Hematopoietic multipotent progenitor cell treated with erythropoietin and hydrocortisone succinate and interleukin-3 and kit ligand, for 8 days (in vitro differentiated cells): Measurements from ENCODE around the gene PRKAG2.
"Not testable (repeated sequence)": the region's sequence is repeated elsewhere in the genome, so short reads cannot be mapped to it uniquely, and the experiment has no call there.

Experiments
- DNase-seq: peaks from one replicate; pipeline ENCODE4 v3.0.0-alpha.2; 2015

The PRKAG2 gene

GRCh38 chr7:151568956-151569940 lies 307.7 kb downstream of the PRKAG2 start:
- no peak for DNase-seq

GRCh38 chr7:151566897-151567320 lies 310.0 kb downstream of the PRKAG2 start:
- DNase-seq, result no peak

- DNase-seq, result no peak
Measured at GRCh38 chr7:151565541-151565940, 311.4 kb downstream of the PRKAG2 start.

GRCh38 chr7:151560243-151560642 lies 316.7 kb downstream of the PRKAG2 start:
- DNase-seq, result no peak

- DNase-seq, result no peak
Measured at GRCh38 chr7:151559557-151560183, 317.2 kb downstream of the PRKAG2 start.

- DNase-seq, result no peak
Measured at GRCh38 chr7:151558575-151558974, 318.3 kb downstream of the PRKAG2 start.

- no peak for DNase-seq
Measured at GRCh38 chr7:151556592-151556991, 320.3 kb downstream of the PRKAG2 start.

GRCh38 chr7:151553356-151553755 lies 323.6 kb downstream of the PRKAG2 start:
- DNase-seq, result no peak

GRCh38 chr7:151552352-151553028 lies 324.4 kb downstream of the PRKAG2 start:
- DNase-seq, result no peak

GRCh38 chr7:151551820-151552219 lies 325.1 kb downstream of the PRKAG2 start:
- no peak for DNase-seq

- peak; percentile 71 for DNase-seq
Measured at GRCh38 chr7:151550656-151551286, 326.1 kb downstream of the PRKAG2 start.

GRCh38 chr7:151549644-151550043 lies 327.3 kb downstream of the PRKAG2 start:
- DNase-seq, result no peak

- DNase-seq, result no peak
Measured at GRCh38 chr7:151549083-151549482, 327.8 kb downstream of the PRKAG2 start.

- DNase-seq, result no peak
Measured at GRCh38 chr7:151544183-151544582, 332.7 kb downstream of the PRKAG2 start.

GRCh38 chr7:151542606-151543130 lies 334.2 kb downstream of the PRKAG2 start:
- DNase-seq, result no peak

GRCh38 chr7:151541709-151542499 lies 335.0 kb downstream of the PRKAG2 start:
- no peak for DNase-seq

GRCh38 chr7:151540146-151540545 lies 336.8 kb downstream of the PRKAG2 start:
- DNase-seq, result no peak

- DNase-seq, result no peak
Measured at GRCh38 chr7:151539088-151539671, 337.7 kb downstream of the PRKAG2 start.

- no peak for DNase-seq
Measured at GRCh38 chr7:151537818-151538561, 338.9 kb downstream of the PRKAG2 start.

GRCh38 chr7:151536178-151536577 lies 340.7 kb downstream of the PRKAG2 start:
- not testable (repeated sequence) for DNase-seq

GRCh38 chr7:151529842-151530241 lies 347.1 kb downstream of the PRKAG2 start:
- no peak for DNase-seq
